Upper lobe of right lung (tissue), 1 donor: Measurements from ENCODE around the gene DPYSL3. TPM values are rescaled to one million over a fixed set of nuclear protein-coding genes. Genes with fewer than 3 reads are reported as not detected.

Experiments
- ATAC-seq: fragments of 200-7000 bp; cut with Tn5 transposase; one replicate; pipeline ENCODE4 v1.9.1; 2020; ENCODE audit warnings: mild to moderate bottlenecking, moderate library complexity
- DNase-seq: peaks from one replicate; pipeline ENCODE4 v3.0.0-alpha.2; 2020
- H3K27ac ChIP-seq: fragments of 200-600 bp; one replicate; pipeline ENCODE4 v1.8.0; 2022
- H3K27me3 ChIP-seq: fragments of 200-600 bp; one replicate; pipeline ENCODE4 v1.8.0; 2022; ENCODE audit warnings: mild to moderate bottlenecking
- H3K36me3 ChIP-seq: fragments of 200-600 bp; one replicate; pipeline ENCODE4 v1.8.0; 2022
- H3K4me1 ChIP-seq: fragments of 200-600 bp; one replicate; pipeline ENCODE4 v1.8.0; 2022
- H3K4me3 ChIP-seq: fragments of 200-600 bp; one replicate; pipeline ENCODE4 v1.8.0; 2022; ENCODE audit warnings: mild to moderate bottlenecking
- H3K9me3 ChIP-seq: fragments of 200-600 bp; one replicate; pipeline ENCODE4 v1.8.0; 2022
- CTCF ChIP-seq: fragments of 200-600 bp; IDR thresholded peaks from one replicate; pipeline ENCODE4 v1.8.0; 2022; ENCODE audit warnings: antibody characterized with exemption
- intact Hi-C: fragments of 100-400 bp; cut with DNase I; formaldehyde crosslinking; loops from one replicate; pipeline ENCODE4 v1.11.0; 2022
- total RNA-seq: library from RNA; stranded (reverse); fragmentation: NEBNext Ultra II Directional; extraction: Animal tissue kit (Norgen Biotek cat#: 25700); gene quantifications from one replicate; pipeline ENCODE4 v1.2.1, GENCODE V29; 2021
- donor health status: DM: no; HTN: yes; CAD: no; lungs with severe emphysema.

The DPYSL3 gene
- total RNA-seq, 1 donor from 2014 or later: 52.8 TPM

- no peak overlapping the region for H3K27ac ChIP-seq
- no peaks in the 10 kb centered on the region for H3K27me3 ChIP-seq
- no peak for TF ChIP-seq CTCF
- DNase-seq (no peak), ATAC-seq (no peak)
- no peaks in the 10 kb centered on the region for H3K9me3 ChIP-seq
- no peak overlapping the region for H3K4me3 ChIP-seq
- H3K36me3 ChIP-seq: no peaks in the 10 kb centered on the region
- intact Hi-C loops: no loop called here
- no peaks in the 10 kb centered on the region for H3K4me1 ChIP-seq
Observed at GRCh38 chr5:147534172-147534951, 24.5 kb upstream of the DPYSL3 start.

GRCh38 chr5:147532156-147532555, 22.3 kb upstream of the DPYSL3 start:
- Histone ChIP-seq H3K4me1 (no peaks in the 10 kb centered on the region), H3K4me3 (no peak overlapping the region), H3K27ac (no peak overlapping the region), H3K9me3 (no peaks in the 10 kb centered on the region), H3K27me3 (no peaks in the 10 kb centered on the region), H3K36me3 (no peaks in the 10 kb centered on the region)
- DNase-seq (no peak), ATAC-seq (no peak)
- intact Hi-C loops: no loop called here
- no peak for TF ChIP-seq CTCF

- no peak overlapping the region for H3K27ac ChIP-seq
- H3K27me3 ChIP-seq: no peaks in the 10 kb centered on the region
- no peak for TF ChIP-seq CTCF
- H3K9me3 ChIP-seq: no peaks in the 10 kb centered on the region
- intact Hi-C loops: no loop called here
- DNase-seq: no peak
- ATAC-seq: no peak
- H3K4me1 ChIP-seq: no peaks in the 10 kb centered on the region
- no peaks in the 10 kb centered on the region for H3K36me3 ChIP-seq
- H3K4me3 ChIP-seq: no peak overlapping the region
Observed at GRCh38 chr5:147530530-147531389, 20.9 kb upstream of the DPYSL3 start.

- intact Hi-C loops: no loop called here
- no peak for DNase-seq
Observed at GRCh38 chr5:147523069-147523468, 13.2 kb upstream of the DPYSL3 start.

GRCh38 chr5:147522435-147522834, 12.6 kb upstream of the DPYSL3 start:
- Histone ChIP-seq H3K4me3 (no peak overlapping the region), H3K36me3 (no peaks in the 10 kb centered on the region), H3K9me3 (no peaks in the 10 kb centered on the region), H3K27me3 (no peaks in the 10 kb centered on the region), H3K27ac (no peak overlapping the region), H3K4me1 (no peaks in the 10 kb centered on the region)
- intact Hi-C loops: no loop called here
- ATAC-seq (no peak), DNase-seq (no peak)
- TF ChIP-seq CTCF: no peak

More at GRCh38 chr5:147523069-147523468, 13.2 kb upstream of the DPYSL3 start:
- no peak for TF ChIP-seq CTCF
- ATAC-seq: no peak
- no peaks in the 10 kb centered on the region for H3K4me1 ChIP-seq
- no peaks in the 10 kb centered on the region for H3K27me3 ChIP-seq
- no peak overlapping the region for H3K4me3 ChIP-seq
- no peak overlapping the region for H3K27ac ChIP-seq
- H3K36me3 ChIP-seq: no peaks in the 10 kb centered on the region
- no peaks in the 10 kb centered on the region for H3K9me3 ChIP-seq
